Lung (tissue), 12 donors: ENCODE data around the gene FAM163B. TPM values are rescaled to one million over a fixed set of nuclear protein-coding genes. Genes with fewer than 3 reads are reported as not detected.

Source experiments
- ATAC-seq: fragments of 200-7000 bp; cut with Tn5 transposase; one replicate; pipeline ENCODE4 v1.9.1; 2020; ENCODE audit warnings: moderate number of reproducible peaks; ENCODE audit not compliant: insufficient read depth, low FRiP score
- DNase-seq, 3 donors: peaks; one replicate each; pipeline ENCODE4 v3.0.0-alpha.2; 2013 to 2017
- H3K27ac ChIP-seq, 2 donors: one replicate each; pipeline ENCODE4 v1.5.1; 2013; ENCODE audit warnings: mild to moderate bottlenecking in 2 of 2, moderate library complexity in 2 of 2, control low read depth in 1 of 2, inconsistent platforms in 1 of 2, low read depth in 1 of 2, low read length in 1 of 2
- H3K27me3 ChIP-seq, 3 donors: one replicate each; pipeline ENCODE4 v1.5.1; 2013; ENCODE audit warnings: low read length in 2 of 3; ENCODE audit not compliant: control insufficient read depth in 3 of 3, insufficient read depth in 3 of 3
- H3K36me3 ChIP-seq, 4 donors: one replicate each; pipeline ENCODE4 v1.5.1; 2013; ENCODE audit warnings: low read length in 4 of 4, mild to moderate bottlenecking in 1 of 4, moderate library complexity in 1 of 4; ENCODE audit not compliant: control insufficient read depth in 4 of 4, insufficient read depth in 4 of 4
- H3K4me1 ChIP-seq, 5 donors: one replicate each; pipeline ENCODE4 v1.5.1; 2013; ENCODE audit warnings: low read length in 5 of 5, mild to moderate bottlenecking in 2 of 5, moderate library complexity in 1 of 5; ENCODE audit not compliant: control insufficient read depth in 5 of 5, insufficient read depth in 5 of 5
- H3K4me3 ChIP-seq: one replicate; pipeline ENCODE4 v1.5.1; 2013; ENCODE audit warnings: mild to moderate bottlenecking, control low read depth, moderate library complexity
- H3K9ac ChIP-seq, 2 donors: one replicate each; pipeline ENCODE4 v1.5.1; 2013; ENCODE audit warnings: low read length in 2 of 2, control low read depth in 1 of 2; ENCODE audit not compliant: insufficient read depth in 1 of 2
- H3K9me3 ChIP-seq, 4 donors: one replicate each; pipeline ENCODE4 v1.5.1; 2013; ENCODE audit warnings: low read length in 3 of 4, mild to moderate bottlenecking in 1 of 4, moderate library complexity in 1 of 4; ENCODE audit not compliant: control insufficient read depth in 4 of 4, insufficient read depth in 3 of 4
- WGBS, 2 donors: extraction: QIAGEN DNeasy Blood & Tissue Kit; methylation state at CpG; one replicate each; pipeline ENCODE4 v1.1.7; 2013; 5-methylcytosine and 5-hydroxymethylcytosine counted together
- polyA plus RNA-seq, 2 donors: library from polyadenylated mRNA; stranded (reverse); fragments of 200-250 nt; gene quantifications; one replicate each; pipeline ENCODE4 v1.2.1, GENCODE V29; 2013
- total RNA-seq, 2 donors: library from RNA; depleted of rRNA in 1 of 2; stranded (reverse); fragments of >200 nt in 1 of 2; gene quantifications; one replicate each; pipeline ENCODE4 v1.2.1, GENCODE V29; 2014 to 2021
- TF ChIP-seq, protein P1 (sequence below): IDR thresholded peaks from 2 replicates; pipeline ENCODE4 v1.5.1; 2012; ENCODE audit warnings: mild to moderate bottlenecking; ENCODE audit errors: control extremely low read depth, extremely low read depth
- donor health status: control.
- donor health status: control.
- donor health status: Bipolar disorder and iron deficiency.
- donor health status: healthy.
- donor health status: DM: yes; HTN: yes; CAD: no.

Gene FAM163B
- total and polyA plus RNA-seq, 4 donors: 0.10 to 0.51 (median 0.16) TPM; not detected in 1

DNA sequence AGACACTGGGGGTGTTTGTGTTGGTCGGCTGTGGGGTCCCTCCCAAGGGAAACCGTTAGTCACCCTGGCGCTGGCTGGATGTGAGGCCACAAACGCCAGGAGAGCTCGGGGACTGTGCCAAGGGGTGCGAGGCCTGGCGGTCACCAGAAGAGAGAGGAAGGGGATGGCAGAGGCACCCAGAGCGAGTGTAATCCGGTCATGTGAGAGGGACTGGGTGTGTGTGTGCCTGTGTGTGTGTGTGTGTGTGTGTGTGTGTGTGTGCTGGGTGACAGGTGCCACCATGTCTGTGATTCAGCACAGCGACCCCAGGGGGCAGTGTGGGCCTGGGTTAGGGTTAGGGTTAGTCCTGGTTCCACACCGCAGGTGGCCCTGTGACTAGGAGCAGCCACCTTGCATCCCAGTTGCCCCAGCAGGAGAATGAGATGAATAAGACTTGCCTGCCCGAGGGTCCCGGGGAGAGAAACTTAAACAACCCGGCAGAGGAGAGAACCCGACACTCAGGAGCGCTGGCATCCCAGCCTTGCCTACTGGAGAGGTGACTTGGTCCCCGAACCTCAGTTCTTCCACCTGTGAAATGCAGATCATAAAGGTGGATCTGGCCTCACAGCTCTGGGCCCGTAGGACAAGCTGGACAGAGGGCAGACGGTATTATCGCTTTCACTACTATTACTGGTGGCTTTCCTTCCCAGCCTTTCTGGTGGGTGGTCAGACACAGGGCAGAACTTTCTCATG is 76.1 kb downstream of the FAM163B start:
- no peaks in the 10 kb centered on the region for H3K27me3 ChIP-seq
- H3K9ac ChIP-seq: no peak overlapping the region
- H3K36me3 ChIP-seq: no peaks in the 10 kb centered on the region
- H3K27ac ChIP-seq: no peak overlapping the region
- peak; percentile 34 to 68 (median 54) for DNase-seq
- no peak for ATAC-seq
- 48 to 51% methylated on average over 20 of the region's 20 CpGs for WGBS, 2 donors
- TF ChIP-seq, protein P1, sequence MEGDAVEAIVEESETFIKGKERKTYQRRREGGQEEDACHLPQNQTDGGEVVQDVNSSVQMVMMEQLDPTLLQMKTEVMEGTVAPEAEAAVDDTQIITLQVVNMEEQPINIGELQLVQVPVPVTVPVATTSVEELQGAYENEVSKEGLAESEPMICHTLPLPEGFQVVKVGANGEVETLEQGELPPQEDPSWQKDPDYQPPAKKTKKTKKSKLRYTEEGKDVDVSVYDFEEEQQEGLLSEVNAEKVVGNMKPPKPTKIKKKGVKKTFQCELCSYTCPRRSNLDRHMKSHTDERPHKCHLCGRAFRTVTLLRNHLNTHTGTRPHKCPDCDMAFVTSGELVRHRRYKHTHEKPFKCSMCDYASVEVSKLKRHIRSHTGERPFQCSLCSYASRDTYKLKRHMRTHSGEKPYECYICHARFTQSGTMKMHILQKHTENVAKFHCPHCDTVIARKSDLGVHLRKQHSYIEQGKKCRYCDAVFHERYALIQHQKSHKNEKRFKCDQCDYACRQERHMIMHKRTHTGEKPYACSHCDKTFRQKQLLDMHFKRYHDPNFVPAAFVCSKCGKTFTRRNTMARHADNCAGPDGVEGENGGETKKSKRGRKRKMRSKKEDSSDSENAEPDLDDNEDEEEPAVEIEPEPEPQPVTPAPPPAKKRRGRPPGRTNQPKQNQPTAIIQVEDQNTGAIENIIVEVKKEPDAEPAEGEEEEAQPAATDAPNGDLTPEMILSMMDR: peak; percentile 39
- H3K4me3 ChIP-seq: no peak overlapping the region
- peaks cover under 1 to 69% (median 18%) of the 10 kb centered on the region in 5 donors for H3K4me1 ChIP-seq
- H3K9me3 ChIP-seq: no peaks in the 10 kb centered on the region

DNA sequence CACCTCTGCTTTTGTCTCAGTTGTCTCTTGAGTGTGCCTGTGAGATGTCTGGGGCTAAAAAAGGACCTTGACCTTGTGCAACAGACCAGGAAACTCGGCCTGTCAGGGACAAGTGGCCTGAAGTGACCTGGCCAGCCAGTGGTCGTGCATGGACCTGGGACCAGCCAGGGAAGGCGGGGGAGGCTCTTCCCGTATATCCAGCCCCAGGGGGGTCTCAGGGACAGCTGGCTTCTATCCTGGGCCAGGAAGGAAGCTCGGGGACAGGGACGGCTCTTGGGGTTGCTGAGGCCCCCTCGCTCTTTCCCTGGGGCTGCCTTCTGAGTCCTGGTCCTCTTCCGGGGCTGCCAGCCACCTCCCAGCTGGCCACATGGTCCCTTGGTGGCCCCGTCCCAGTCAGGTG is 77.9 kb downstream of the FAM163B start:
- Histone ChIP-seq H3K4me3 (no peak overlapping the region), H3K36me3 (no peaks in the 10 kb centered on the region), H3K4me1 (peaks cover 2 to 80% (median 26%) of the 10 kb centered on the region in 5 donors), H3K9ac (no peak overlapping the region), H3K9me3 (no peaks in the 10 kb centered on the region), H3K27me3 (no peaks in the 10 kb centered on the region), H3K27ac (no peak overlapping the region)
- ATAC-seq (no peak), DNase-seq (no peak)
- 75 to 80% methylated on average over 9 of the region's 9 CpGs for WGBS, 2 donors
- TF ChIP-seq, protein P1: no peak

DNA sequence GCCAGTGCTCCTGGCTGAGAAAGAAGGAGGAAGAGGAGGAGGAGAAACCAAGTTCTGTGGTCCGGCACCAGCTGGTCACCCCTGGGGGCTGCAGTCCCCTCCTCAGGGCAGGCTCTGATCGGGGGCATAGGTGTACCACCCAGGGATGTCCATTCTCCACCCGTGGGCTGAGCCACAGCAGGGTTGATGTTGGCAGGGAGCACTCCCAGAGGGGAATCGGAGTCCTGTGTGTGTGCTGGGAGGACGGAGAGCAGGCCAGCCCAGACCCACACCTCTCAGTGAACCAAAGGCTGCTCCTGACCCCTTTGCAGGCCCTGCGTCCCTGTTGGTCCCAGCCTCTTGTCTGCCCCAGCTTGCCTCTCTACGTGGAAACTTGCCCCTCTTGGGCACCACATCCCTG is 79.3 kb downstream of the FAM163B start:
- Histone ChIP-seq H3K27ac (no peak overlapping the region), H3K9ac (no peak overlapping the region), H3K4me1 (peaks cover 2 to 78% (median 33%) of the 10 kb centered on the region in 5 donors), H3K4me3 (no peak overlapping the region), H3K27me3 (no peaks in the 10 kb centered on the region), H3K9me3 (no peaks in the 10 kb centered on the region), H3K36me3 (no peaks in the 10 kb centered on the region)
- 88 to 94% methylated on average over 7 of the region's 7 CpGs for WGBS, 2 donors
- ATAC-seq: no peak
- TF ChIP-seq, protein P1: no peak
- DNase-seq: no peak

DNA sequence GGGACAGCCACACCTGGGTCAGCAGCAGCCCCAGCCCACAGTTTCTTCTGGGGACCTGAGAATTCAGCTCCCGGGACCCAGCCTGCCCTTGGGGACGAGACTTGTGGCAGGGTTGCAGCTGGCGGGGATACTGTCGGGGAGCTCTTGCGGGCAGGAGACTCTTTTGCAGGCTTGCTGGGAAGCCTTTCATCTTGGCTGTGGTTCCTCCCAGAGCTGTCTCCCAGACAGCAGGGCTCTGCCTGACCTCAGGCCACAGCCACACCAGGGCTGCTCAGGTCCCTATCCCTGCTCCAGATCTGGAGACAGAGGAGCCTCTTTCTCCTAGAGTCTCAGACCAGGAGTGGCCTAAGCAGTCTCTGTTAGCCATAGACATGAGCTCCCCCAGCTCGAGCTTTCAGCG is 79.7 kb downstream of the FAM163B start:
- no peaks in the 10 kb centered on the region for H3K27me3 ChIP-seq
- 88 to 90% methylated on average over 7 of the region's 7 CpGs for WGBS, 2 donors
- no peak overlapping the region for H3K9ac ChIP-seq

More for the DNA sequence above, 79.7 kb downstream of the FAM163B start:
- no peak for ATAC-seq
- Histone ChIP-seq H3K4me3 (no peak overlapping the region), H3K4me1 (peaks cover 2 to 75% (median 33%) of the 10 kb centered on the region in 5 donors), H3K27ac (no peak overlapping the region), H3K9me3 (no peaks in the 10 kb centered on the region), H3K36me3 (no peaks in the 10 kb centered on the region)
- TF ChIP-seq, protein P1: no peak
- no peak for DNase-seq
